GM18502 (cell line): ENCODE data around the gene TMEM135.
"Not testable (repeated sequence)": the region's sequence is repeated elsewhere in the genome, so short reads cannot be mapped to it uniquely, and the experiment has no call there.

Experiments used
- ATAC-seq: cut with Tn5 transposase; IDR thresholded peaks from one replicate; pipeline ENCODE4 v1.9.1; 2021; ENCODE audit warnings: mild to moderate bottlenecking; ENCODE audit not compliant: unreplicated experiment, poor library complexity

The TMEM135 gene

GRCh38 chr11:87019613-87020271, 18.0 kb upstream of the TMEM135 start:
- no peak for ATAC-seq

- ATAC-seq: no peak
These were observed 17.4 kb upstream of the TMEM135 start for GRCh38 chr11:87020336-87020735.

GRCh38 chr11:87020764-87021365, 16.9 kb upstream of the TMEM135 start:
- ATAC-seq: no peak

GRCh38 chr11:87022254-87022653, 15.5 kb upstream of the TMEM135 start:
- ATAC-seq: peak; percentile 63

GRCh38 chr11:87022738-87023137, 15.0 kb upstream of the TMEM135 start:
- ATAC-seq: no peak

GRCh38 chr11:87026415-87026814, 11.3 kb upstream of the TMEM135 start:
- ATAC-seq: not testable (repeated sequence)

GRCh38 chr11:87030458-87031054, 7.2 kb upstream of the TMEM135 start:
- no peak for ATAC-seq

GRCh38 chr11:87031433-87032170, 6.1 kb upstream of the TMEM135 start:
- no peak for ATAC-seq

- ATAC-seq: no peak
These were observed 4.2 kb upstream of the TMEM135 start for GRCh38 chr11:87033561-87033960.

- ATAC-seq: no peak
These were observed 1.7 kb upstream of the TMEM135 start for GRCh38 chr11:87035976-87036583.

GRCh38 chr11:87036756-87037449, 831 bp upstream of the TMEM135 start:
- peak; percentile 4 for ATAC-seq

- no peak for ATAC-seq
These were observed 672 bp downstream of the TMEM135 start for GRCh38 chr11:87038235-87038977.

GRCh38 chr11:87039371-87039770, 1.6 kb downstream of the TMEM135 start:
- ATAC-seq: no peak

- ATAC-seq: no peak
These were observed 6.2 kb downstream of the TMEM135 start for GRCh38 chr11:87043894-87044293.

GRCh38 chr11:87046824-87047223, 9.1 kb downstream of the TMEM135 start:
- no peak for ATAC-seq

- no peak for ATAC-seq
These were observed 18.4 kb downstream of the TMEM135 start for GRCh38 chr11:87056091-87056490.

- ATAC-seq: no peak
These were observed 20.0 kb downstream of the TMEM135 start for GRCh38 chr11:87057749-87058148.

- ATAC-seq: no peak
These were observed 22.1 kb downstream of the TMEM135 start for GRCh38 chr11:87059596-87060390.

GRCh38 chr11:87061766-87062165, 24.0 kb downstream of the TMEM135 start:
- no peak for ATAC-seq
